GM18498 (cell line): Measurements from ENCODE around the gene ZP1.

ENCODE experiments used
- ATAC-seq: cut with Tn5 transposase; IDR thresholded peaks from one replicate; pipeline ENCODE4 v1.9.1; 2021; ENCODE audit warnings: mild to moderate bottlenecking, moderate library complexity; ENCODE audit not compliant: unreplicated experiment

ZP1 gene

DNA sequence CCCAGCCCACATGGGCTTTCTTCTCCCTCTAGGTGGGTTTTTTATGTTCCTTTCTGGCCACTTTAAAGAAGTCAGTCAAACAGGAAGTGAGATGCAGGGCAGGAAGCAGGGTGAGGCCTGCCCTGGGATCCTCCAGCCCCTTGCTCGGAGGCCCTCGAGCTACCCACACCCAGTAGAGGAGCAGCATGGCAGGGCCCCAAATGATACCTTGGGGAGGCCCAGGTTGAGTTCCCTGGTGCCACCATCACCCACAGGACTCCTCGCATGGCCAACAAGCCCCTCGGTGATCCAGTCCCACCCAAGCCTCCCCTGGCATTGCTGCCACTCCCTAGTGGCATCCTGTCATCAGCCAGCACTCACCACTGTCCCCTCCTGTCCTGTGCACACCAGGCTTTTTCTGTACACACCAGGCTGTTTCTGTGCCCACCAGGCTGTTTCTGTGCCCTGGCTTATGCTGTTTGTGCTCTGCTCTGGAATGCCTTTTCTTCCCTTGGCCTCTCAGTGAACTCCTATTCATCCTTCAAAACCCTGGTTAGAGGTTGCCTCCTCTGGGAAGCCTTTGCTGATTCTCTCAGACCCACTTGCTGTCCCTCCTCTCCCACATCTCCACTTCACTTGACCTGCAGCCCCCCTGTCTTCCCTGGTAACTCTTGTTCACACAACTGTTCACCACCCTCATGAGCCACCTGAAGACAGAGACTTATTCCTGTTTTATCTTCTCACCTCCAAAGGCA is 8.4 kb upstream of the ZP1 start:
- no peak for ATAC-seq

DNA sequence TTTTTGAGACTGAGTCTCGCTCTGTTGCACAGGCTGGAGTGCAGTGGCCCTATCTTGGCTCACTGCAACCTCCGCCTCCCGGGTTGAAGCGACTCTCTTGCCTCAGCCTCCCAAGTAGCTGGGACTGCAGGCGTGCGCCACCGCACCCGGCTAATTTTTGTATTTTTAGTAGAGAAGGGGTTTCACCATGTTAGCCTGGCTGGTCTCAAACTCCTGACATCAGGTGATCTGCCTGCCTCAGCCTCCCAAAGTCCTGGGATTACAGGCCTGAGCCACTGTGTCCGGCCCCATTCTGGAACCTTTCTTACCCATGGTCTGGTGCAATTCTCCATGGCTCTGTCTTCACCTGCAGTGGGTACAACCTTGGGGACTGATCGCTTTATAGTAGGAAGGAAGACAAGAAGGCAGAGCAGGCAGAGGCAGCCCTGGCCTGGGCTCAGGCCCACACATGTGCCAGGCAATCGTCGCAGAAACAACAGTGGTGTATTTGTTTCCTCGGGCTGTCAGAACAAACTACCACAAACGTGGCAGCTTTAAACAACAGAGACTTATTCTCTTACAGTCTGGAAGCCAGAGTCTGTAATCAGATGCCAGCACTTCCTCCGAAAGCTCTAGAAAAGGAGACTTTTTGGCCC is 7.6 kb upstream of the ZP1 start:
- ATAC-seq = no peak

DNA sequence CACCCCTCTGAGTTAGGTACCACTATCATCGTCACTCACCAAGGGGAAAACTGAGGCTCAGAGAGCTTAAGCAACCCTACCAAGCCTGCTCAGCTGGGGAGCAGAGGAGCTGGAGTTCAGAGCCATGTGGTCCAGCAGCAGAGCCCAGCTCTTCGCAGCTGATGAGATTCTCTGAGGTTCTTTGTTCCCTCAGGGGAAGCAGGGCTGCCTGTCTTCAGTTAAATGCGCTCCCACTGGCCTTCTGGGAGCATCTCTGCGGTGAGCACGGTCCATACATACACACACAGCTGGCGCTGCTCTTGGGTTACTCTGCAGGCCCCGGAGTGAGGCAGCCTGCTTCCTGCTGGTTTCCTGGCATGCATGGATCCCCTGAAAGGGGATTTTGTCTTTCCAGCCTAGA is 6.4 kb upstream of the ZP1 start:
- no peak for ATAC-seq

DNA sequence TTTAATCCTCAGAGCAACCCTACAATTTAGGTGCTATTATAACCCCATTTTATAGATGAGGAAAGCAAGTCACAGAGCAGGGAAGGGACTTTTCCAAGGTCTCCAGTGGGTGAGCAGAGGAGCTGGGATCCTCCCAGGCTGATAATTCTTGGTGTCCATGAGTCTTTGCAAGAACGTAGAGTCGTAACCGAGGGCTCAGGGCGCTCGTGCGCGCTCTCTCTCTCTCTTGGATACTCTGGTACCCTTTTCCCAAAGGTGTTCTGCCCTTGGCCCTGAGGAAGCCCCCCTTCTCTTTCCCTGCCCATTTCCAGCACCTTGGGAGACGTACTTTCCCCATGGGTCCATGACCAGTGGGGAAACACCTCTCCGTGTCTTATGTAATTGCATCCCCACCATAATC is 5.2 kb upstream of the ZP1 start:
- no peak for ATAC-seq

DNA sequence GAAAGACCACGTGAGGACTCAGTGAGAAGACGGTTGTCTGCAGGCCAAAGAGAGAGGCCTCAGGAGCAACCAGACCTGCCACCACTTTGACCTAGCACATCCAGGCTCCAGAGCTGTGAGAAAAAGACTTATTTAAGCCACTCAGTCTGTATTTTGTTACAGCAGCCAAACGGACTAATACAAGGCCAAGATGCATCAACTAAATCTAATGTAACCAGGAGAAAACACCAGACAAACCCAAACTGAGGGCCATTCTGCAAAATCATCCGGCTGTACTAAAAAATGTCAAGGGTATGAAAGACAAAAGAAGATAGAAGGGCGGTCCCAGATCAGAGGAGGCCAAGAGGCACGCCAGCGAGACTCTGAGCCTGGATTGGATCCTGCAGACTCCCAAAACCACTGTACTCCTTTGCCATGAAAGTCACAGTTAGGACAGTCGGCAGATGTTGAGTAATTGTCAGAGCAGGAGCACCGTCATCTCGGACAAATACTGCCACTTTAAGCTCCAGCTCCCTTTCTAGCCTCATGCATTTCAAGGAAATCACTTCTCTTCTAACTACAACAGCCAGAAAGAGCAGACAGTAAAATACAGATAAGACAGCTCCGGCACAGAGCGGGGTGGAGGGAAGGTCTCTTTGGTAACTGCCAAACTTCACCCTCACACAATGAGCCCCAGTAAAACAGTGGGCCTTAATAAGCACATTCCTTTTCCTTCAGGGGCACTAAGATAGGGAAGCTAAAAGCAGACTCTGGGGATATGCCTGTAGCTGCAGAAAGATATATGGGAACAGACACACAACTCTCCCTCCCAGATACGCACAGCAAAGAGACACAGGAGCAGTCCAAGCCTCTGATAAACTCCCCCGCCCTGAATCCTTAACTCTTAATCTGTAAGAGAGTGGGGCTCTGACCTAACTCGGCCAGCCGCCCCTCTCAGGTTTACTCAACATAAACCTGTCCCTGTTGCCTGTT is 3.5 kb upstream of the ZP1 start:
- ATAC-seq = no peak

DNA sequence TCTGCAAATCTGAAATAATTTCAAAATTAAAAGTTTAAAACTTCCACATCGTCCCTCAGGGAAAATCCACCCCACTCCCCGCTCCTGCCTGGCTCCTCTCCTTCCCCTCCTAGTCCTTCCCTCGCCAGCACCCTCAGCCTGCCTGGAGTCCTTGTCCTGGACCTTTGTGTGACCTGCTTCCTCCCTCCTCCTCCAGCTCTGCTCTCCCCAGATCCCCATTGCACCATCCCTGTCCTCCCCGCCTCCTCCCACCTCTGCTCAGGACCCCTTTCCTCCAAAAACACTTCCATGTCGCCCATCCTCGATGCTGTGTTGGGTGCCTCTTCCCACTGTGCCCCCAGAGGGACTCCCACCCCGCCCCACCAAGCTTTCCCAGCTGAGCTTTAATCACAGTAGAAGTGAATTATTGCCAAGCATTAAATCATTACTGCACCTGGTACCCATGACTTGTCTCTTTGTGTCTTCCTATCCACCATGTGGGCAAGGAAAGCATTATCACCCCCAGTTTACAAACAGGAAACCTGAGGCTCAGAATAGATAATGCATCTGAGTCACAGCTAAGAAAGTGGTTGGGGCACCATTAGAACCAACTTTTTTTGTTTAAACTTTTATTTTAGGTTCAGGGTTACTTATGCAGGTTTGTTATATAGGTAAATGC is 2.4 kb upstream of the ZP1 start:
- no peak for ATAC-seq

DNA sequence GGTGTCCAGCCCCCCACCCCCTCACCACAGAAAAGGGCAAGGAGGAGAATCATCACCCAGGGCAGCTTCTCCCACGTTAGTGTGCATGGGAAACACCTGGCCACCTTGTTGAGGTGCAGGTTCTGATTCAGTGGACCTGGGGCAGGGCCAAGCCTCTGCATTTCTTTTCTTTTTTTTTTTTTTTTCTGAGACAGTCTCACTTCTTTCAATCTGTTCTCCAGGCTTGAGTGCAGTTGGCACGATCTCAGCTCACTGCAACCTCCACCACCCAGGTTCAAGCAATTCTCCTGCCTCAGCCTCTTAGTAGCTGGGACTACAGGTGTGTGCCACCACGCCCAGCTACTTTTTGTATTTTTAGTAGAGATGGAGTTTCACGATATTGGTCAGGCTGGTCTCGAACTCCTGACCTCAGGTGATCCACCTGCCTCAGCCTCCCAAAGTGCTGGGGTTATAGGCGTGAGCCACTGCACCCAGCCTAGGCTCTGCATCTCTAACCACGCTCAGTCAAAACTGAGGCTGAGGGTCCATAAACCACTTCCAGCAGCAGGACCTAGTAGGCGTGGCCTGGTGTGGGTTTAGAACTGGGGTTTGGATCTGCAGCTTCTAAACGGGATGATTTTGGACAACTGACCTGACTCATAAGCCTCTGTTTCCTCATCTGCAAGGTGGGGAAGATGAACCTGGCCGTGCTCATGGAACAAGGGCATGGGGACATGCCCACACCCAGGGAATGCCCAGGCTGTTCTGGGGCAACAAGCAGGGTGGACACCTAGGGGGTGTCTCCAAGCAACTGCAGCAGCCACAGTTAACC is 734 bp downstream of the ZP1 start:
- no peak for ATAC-seq

DNA sequence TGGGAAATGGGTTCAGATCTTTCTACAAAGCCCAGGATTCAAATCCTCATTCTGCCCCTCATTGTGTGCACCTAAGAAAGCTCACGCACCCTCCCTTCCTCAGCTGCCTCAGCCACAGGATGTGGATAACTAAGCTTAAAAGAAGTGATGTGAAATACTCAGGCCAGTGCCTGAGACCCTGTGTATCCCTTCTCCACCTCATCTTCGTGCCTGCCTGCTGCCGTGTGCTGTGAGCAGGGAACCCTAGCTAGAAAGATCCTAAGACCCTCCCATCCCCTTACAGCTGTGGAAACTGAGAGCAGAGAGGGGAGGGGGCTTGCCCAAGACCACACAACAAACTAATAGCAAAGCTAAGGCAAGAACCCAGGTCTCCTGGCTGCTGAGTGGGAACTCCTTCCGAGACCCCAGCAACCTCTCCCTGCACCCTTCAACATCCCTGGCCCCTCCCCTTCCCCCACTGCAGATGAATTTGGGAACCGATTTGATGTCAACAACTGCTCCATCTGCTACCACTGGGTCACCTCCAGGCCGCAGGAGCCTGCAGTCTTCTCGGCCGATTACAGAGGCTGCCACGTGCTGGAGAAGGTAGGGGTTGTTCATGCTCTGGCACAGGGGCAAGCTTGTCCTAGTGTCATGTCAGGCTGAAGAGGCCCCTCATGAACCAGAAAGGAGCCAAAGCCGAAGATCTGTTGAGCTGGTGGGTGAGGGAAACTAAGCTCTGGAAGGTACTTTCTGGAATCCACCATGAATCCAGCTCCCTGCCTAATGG is 1.5 kb downstream of the ZP1 start:
- ATAC-seq = no peak

DNA sequence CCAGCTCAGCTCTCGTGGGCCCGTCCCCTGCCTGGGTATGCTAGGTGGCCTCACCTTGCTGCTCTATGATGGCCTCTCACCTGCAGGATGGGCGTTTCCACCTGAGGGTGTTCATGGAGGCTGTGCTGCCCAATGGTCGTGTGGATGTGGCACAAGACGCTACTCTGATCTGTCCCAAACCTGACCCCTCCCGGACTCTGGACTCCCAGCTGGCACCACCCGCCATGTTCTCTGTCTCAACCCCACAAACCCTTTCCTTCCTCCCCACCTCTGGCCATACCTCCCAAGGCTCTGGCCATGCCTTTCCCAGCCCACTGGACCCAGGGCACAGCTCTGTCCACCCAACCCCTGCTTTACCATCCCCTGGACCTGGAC is 2.1 kb downstream of the ZP1 start:
- ATAC-seq = no peak

DNA sequence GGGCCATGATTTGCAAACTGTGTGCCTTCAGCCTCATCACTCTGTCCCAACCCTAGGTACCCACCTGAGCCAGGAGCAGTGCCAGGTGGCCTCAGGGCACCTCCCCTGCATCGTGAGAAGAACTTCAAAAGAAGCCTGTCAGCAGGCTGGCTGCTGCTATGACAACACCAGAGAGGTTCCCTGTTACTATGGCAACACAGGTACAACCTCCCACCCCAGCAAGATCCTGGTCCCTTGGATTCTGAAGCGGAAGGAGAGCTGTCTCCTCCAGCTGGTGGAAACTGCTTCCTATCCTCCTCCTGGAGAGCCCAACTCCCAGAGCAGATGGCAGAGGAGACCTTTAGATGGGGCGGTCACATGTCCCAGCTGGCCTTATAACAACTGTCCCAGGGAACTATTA is 2.9 kb downstream of the ZP1 start:
- no peak for ATAC-seq

DNA sequence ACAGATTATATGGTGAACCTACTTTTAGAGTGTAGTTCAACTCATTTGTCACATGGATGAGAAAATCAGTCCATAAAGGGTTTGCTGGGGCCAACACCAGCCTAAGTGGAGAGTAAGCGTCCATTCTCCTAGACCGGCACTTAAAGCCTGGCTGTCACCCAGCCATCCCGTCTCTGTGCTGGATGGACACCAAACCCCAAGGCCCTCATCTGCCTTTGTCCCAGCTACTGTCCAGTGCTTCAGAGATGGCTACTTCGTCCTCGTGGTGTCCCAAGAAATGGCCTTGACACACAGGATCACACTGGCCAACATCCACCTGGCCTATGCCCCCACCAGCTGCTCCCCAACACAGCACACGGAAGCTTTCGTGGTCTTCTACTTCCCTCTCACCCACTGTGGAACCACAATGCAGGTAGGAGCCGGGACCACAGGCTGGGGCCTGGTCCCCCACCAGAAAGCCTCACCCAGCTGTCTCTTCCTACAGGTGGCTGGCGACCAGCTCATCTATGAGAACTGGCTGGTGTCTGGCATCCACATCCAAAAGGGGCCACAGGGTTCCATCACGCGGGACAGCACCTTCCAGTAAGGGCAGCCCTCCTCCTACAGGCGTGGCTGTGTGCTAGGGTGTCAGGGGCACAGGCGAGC is 3.5 kb downstream of the ZP1 start:
- no peak for ATAC-seq

DNA sequence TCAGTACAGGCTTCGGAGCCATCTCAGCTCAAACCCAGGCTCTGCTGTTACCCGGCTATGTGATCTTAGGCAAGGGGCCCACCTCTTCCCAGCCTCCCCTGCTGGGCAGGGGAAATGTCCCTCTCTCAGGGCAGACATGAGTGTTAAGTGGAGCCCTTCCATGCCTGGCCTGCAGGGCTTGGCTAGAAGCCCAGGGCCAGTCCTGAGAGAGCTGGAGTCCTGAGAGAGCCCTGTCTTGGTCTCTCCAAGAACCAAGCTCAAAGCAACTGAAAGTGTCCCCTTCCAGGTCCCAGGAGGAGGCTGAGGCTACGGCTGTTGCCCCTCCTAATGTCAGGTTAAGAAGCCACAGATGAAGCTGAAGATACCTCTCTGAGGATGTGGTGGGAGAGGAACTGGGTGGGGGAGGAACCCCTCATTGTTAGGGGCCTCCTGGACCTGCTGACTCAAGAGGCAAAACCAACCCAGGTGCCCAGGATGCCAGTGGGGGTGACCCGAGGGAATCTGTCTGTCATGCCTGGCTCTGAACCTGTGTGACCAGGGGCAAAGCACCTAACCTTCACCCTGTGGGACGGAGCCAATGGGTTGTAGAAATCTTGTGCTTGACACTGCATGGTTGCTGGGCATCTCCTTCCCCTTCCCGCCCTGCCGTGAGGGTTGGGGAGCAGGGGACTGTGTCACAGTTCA is 4.2 kb downstream of the ZP1 start:
- no peak for ATAC-seq

DNA sequence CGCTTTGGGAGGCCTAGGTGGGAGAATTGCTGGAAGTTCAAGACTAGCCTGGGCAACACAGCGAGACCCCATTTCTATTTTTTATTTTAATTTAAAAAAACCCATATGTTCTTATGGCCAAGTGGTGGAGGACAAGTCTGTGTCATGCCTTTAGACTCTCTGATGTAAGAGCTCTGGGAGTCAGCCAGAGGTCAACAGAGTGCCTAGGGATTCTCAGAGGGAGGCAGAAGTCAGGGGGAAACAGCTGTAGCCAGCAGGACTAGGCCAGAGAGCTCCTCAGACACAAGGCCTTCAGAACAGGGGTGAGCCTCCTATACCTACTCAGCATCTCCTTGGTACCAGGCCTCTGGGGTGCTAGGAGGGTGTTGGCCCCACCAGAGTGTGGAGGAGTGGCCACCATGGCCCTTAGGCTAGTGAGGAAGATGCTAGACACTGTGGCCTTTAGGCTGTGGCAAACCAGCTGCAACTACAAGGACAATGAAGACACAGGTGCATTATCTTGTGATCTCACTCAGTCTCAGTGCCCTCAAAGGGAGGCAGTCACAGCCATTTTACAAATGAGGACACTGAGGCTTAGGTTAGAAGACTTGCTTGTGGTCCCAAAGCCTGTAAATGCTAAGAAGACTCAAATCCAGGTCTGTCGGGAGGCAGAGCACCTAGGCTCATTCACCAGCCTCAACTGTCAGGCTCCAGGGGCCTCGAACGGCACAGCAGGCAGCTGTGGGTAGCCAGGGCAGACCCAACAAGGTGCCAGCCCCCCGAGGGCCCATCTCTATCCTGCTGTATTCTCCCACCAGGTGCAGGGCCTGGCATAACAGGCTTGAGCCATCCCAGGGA is 5.0 kb downstream of the ZP1 start:
- no peak for ATAC-seq

DNA sequence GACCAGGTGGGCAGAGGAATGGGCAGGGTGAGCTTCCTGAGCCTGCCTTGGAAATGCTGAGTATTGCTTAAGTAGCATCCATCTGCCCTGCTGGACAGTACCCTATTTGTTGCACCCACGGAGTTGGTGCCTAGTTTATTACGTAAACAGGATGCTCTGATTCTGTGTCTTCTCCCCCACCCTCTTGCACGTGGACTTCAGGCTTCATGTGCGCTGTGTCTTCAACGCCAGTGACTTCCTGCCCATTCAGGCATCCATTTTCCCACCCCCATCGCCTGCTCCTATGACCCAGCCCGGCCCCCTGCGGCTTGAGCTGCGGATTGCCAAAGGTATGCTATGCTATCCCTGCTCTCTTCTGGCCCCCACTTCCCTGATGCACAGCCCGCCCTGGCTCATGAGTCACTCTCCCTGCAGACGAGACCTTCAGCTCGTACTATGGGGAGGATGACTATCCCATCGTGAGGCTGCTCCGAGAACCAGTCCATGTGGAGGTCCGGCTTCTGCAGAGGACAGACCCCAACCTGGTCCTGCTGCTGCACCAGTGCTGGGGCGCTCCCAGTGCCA is 5.7 kb downstream of the ZP1 start:
- no peak for ATAC-seq

DNA sequence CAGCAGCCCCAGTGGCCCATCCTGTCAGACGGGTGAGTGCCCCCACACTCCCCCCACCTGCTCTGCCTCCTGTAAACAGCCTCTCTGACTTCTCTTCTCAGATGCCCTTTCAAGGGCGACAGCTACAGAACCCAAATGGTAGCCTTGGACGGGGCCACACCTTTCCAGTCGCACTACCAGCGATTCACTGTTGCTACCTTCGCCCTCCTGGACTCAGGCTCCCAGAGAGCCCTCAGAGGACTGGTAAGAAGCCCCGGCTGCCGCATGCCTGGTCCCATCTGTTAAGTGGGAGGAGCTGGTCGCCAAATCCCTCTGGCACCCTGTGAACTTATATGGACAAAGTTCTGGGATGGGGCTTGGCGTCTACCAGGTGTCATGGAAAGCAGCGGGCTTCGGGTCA is 6.2 kb downstream of the ZP1 start:
- no peak for ATAC-seq

DNA sequence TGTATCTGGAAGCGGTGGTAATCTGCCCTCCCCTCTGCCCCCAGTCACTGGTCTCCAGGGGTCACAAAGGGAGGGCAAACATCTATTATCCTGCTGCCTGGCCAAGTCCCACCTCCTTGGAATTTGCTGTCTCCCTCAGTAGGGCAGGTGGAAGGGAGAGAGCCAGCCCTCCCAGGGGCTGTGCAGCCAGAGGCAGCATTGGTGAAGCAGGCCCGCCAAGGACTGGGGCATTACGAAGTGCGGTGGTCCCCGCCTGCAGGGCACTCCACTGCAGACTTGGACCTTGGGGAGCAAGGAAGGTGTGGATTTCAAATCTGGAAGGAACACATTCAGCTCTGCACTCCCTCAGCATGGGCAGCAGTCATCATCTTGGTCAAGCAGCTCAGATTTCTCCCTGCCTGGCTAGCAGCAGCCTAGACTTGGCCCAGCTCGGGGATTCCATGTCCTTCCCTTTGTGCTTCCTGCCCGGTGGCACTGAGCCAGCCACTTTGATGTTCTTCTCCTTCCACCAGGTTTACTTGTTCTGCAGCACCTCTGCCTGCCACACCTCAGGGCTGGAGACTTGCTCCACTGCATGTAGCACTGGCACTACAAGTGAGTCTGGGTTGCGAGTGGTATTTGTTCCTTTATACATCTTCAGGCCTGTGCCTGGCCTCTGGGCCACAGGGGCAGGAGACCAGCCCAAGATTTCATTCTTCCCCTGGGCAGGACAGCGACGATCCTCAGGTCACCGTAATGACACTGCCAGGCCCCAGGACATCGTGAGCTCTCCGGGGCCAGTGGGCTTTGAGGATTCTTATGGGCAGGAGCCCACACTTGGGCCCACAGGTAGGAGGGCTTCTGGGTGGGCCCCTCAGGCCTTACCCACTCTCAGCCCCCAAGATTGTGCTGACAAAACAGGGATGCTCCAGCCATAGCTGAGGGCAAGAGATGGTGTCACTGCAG is 7.4 kb downstream of the ZP1 start:
- no peak for ATAC-seq
